ENCODE measurements around the gene RELA. TPM values are rescaled to one million over a fixed set of nuclear protein-coding genes. Genes with fewer than 3 reads are reported as not detected.

Gene RELA
- total RNA-seq, result 14.4 and 15.2 TPM in 2 replicates

DNA sequence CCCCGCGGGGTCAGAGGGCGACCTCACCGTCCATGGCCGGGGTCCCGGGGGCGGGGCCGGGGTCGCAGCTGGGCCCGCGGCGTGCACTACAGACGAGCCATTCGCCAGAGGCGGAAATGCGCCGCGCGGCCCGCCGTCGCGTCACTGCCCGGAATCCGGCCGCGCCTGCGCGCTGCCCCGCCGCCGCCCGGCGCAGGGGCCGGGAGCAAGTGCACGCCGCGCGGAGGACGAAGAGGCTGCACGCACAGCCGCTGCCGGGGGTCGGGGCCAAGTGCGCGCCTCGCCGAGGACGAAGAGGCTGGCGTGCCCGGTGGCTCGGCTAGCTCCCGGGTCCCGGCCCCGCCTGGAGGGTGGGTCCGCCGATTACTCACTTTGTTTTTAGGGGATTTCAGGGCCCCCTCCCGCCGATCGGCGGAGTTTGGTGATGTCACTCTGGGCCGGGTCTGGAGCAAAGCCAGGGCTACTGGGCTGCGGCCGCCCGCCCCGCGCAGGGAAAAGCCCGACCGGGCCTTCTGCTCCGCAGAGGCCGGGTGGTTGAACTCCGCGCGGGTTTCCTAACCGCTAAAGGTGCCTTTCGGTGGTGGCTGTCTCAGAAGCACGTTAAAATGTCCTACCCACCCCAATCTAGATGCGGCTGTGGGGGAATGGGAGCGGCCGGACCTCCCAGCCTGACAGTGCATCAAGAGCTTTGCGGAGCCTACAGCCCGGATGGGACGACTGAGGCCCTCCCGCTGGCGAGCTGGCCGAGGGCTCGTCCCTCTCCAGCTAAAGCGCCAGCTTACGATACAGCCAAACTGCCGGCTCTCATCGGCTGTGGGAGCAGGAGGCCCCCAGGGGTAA, at the start of gene RELA:
RELA (minus strand) TSS at position 118 of the 840 bp plus-strand sequence; CDS start at position 34, 84 bp downstream.

DNA sequence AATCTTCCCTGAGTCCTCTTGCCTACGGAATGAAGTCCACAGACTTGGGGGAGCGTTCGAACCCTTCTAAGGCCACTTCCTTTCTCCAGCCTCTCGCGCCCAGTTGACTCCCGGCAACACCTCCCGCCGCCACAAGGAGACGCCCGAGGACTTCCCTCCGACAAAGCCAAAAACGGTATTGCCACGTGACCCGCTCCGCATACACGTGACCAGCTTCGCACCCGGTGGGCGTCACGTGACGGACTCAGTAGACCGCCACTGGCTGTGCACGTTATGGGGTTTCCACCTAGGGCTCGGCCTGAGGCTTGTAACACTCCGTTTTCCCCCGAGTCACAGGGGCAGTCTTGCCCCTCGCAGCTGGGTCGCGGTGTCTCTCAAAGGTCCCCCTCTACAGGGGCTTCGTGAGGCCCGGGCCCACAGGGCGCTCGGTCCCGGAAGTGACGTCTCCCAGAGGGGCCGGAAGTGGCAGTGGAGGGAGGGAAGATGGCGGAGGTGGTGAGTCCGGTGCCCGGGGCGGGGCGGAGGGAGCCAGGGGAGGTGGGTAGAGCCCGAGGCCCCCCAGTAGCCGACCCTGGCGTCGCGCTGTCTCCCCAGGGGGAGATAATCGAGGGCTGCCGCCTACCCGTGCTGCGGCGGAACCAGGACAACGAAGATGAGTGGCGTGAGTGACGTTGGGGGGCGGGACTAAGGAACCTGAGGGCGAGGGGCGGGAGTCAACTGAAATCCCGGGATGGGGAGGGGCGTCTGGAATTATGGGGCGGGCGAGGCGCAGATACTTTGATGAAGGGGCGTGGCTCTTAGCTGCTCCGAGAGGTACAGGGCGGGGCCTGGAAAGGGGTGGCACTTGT, 49.3 kb upstream of the RELA start, which contains the start of gene KAT5:
KAT5 (plus strand) TSS at position 468 of the 848 bp plus-strand sequence; CDS start at position 484, 16 bp downstream.

DNA sequence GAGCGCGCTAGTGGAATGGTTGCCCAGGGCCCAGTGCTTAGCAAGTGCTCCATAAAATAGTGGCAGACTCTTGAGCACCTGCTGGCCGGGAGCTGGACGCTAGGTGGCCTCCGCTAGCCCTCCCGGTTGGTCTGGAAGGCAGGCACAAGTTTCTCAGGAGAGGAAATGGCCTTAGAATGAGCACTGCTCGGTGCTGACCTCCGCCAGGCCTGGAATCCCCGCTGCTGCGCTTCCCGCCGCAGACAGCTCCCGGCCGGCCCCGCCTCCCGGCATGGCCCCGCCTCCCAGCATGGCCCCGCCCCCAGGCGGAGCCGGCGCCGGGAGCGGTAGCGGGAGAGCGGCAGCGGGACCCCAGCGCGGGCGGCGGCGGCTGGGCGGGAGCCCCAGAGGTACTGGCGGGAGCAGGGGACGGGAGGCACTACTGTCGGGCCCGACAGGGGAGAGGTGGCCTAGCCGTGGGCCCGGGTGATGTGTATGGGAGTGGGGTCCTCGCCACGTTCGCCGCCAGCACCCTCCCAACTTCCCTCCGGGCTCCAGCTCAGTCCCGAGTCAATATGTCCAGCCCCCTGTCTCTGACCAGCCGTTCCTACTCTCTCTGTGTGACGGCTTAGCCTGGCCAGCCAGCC, 24.8 kb downstream of the RELA start, which contains the start of gene SIPA1:
SIPA1 (plus strand) TSS at position 308 of the 626 bp plus-strand sequence. CDS start 2,821 bp downstream, outside the sequence.

DNA sequence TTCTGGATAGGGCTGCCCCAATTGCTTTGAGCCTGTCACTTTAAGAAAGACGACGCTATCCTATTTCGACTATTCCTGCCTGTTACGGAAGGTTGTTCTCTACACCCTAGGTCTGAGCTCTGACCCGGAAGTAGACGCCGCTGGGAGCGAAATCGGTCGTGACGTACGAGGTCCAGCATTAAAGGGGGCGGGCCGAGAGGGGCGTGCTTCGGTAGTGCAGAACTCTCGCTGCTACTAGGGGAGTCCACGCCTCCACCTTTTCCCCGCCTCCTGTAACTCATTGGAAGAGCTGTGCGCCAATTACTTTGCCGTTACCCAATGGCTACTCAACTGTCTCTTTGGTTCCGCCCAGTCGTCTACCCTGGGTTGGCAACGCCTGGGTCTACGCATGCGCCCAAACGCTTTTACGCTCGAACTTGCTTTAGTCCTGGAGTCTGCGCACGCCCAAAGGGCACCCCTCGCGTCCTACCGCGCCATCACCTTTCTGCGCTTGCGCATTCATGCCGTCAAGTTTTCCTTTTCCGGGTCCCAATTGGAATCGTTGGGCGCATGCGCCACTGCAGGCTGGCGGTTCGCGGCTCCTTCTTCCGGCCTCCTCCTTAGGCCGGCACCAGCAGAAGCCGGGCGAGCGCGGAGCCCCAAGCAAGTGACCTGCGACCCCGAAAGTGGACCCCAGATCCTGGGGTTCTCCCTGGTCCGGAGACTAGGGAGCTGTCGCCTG, 47.3 kb downstream of the RELA start, which contains the start of gene PCNX3:
PCNX3 (plus strand) TSS at position 548 of the 721 bp plus-strand sequence. CDS start 536 bp downstream, outside the sequence.

Other genes starting within 250 kb of the RELA start
- 50.3 and 79.9 TPM in 2 replicates for gene NEAT1, start 240.1 kb downstream of the RELA start, total RNA-seq
- 2,968 and 4,091 TPM in 2 replicates for gene MALAT1, start 163.9 kb downstream of the RELA start, total RNA-seq
- gene SCYL1, start 137.8 kb downstream of the RELA start, total RNA-seq, result 36.6 and 44.3 TPM in 2 replicates
- gene LTBP3, start 104.6 kb downstream of the RELA start, total RNA-seq, result 15.6 and 23.5 TPM in 2 replicates
- gene ZNRD2, start 92.4 kb downstream of the RELA start, total RNA-seq, result 26.7 and 33.2 TPM in 2 replicates
- gene FAM89B, start 90.4 kb downstream of the RELA start, total RNA-seq, result 14.4 and 15.2 TPM in 2 replicates
- gene EHBP1L1, start 86.9 kb downstream of the RELA start, total RNA-seq, result 3.1 and 3.4 TPM in 2 replicates
- gene KCNK7, start 67.1 kb downstream of the RELA start, total RNA-seq, result under 0.01 and 0.17 TPM in 2 replicates
- 55.4 and 62.3 TPM in 2 replicates for gene MAP3K11, start 48.7 kb downstream of the RELA start, total RNA-seq
- gene PCNX3, start 47.1 kb downstream of the RELA start, total RNA-seq, result 11.4 and 11.8 TPM in 2 replicates
- gene SIPA1, start 24.8 kb downstream of the RELA start, total RNA-seq, result 41.6 and 57.3 TPM in 2 replicates
- gene KAT5, start 49.3 kb upstream of the RELA start, total RNA-seq, result 37.0 and 43.6 TPM in 2 replicates
- 52.2 and 55.8 TPM in 2 replicates for gene RNASEH2C, start 57.9 kb upstream of the RELA start, total RNA-seq
- 8.0 and 8.5 TPM in 2 replicates for gene AP5B1, start 118.1 kb upstream of the RELA start, total RNA-seq
- not detected in 2 replicates for gene OVOL1, start 124.1 kb upstream of the RELA start, total RNA-seq
- gene SNX32, start 171.0 kb upstream of the RELA start, total RNA-seq, result 0.22 and 0.52 TPM in 2 replicates
- 806 and 989 TPM in 2 replicates for gene CFL1, start 195.3 kb upstream of the RELA start, total RNA-seq
- 31.1 and 35.2 TPM in 2 replicates for gene MUS81, start 197.5 kb upstream of the RELA start, total RNA-seq
- 26.3 and 28.1 TPM in 2 replicates for gene EFEMP2, start 209.9 kb upstream of the RELA start, total RNA-seq
- 0.17 and 0.33 TPM in 2 replicates for gene CTSW, start 216.9 kb upstream of the RELA start, total RNA-seq
- 135 and 155 TPM in 2 replicates for gene FIBP, start 225.6 kb upstream of the RELA start, total RNA-seq
- 34.1 and 38.2 TPM in 2 replicates for gene CCDC85B, start 227.8 kb upstream of the RELA start, total RNA-seq
- 0.76 and 1.5 TPM in 2 replicates for gene FOSL1, start 237.5 kb upstream of the RELA start, total RNA-seq